H9 (cell line): ENCODE measurements around the gene POLDIP3. TPM values are rescaled to one million over a fixed set of nuclear protein-coding genes. Genes with fewer than 3 reads are reported as not detected.
A peak's percentile ranks its signal among the peaks of the same experiment; 100 is the strongest.

Experiments
- DNase-seq: peaks from one replicate; pipeline ENCODE4 v3.0.0-alpha.2; 2017
- H2AFZ ChIP-seq: one replicate; pipeline ENCODE4 v1.6.1; 2013; ENCODE audit warnings: mild to moderate bottlenecking, low read length, control low read depth, moderate library complexity
- H2AK5ac ChIP-seq: 2 replicates; pipeline ENCODE4 v1.6.1; 2013; ENCODE audit warnings: low read length, control low read depth, mixed read lengths; ENCODE audit not compliant: insufficient read length
- H2BK120ac ChIP-seq: one replicate; pipeline ENCODE4 v1.6.1; 2013; ENCODE audit warnings: low read depth, mild to moderate bottlenecking, low read length, control low read depth, inconsistent platforms; ENCODE audit not compliant: poor library complexity, severe bottlenecking
- H2BK12ac ChIP-seq: 2 replicates; pipeline ENCODE4 v1.6.1; 2013; ENCODE audit warnings: low read length, control low read depth, mixed read lengths, low read depth; ENCODE audit not compliant: insufficient read length
- H2BK15ac ChIP-seq: 2 replicates; pipeline ENCODE4 v1.6.1; 2013; ENCODE audit warnings: low read depth, low read length, control low read depth
- H2BK20ac ChIP-seq: one replicate; pipeline ENCODE4 v1.6.1; 2013; ENCODE audit warnings: low read depth, mild to moderate bottlenecking, low read length, control low read depth, inconsistent platforms; ENCODE audit not compliant: poor library complexity, severe bottlenecking
- H2BK5ac ChIP-seq: 2 replicates; pipeline ENCODE4 v1.6.1; 2013; ENCODE audit warnings: low read length, control low read depth, mixed read lengths; ENCODE audit not compliant: insufficient read length
- H3K14ac ChIP-seq: 2 replicates; pipeline ENCODE4 v1.6.1; 2013; ENCODE audit warnings: low read length, control low read depth; ENCODE audit not compliant: insufficient read depth
- H3K18ac ChIP-seq: 2 replicates; pipeline ENCODE4 v1.6.1; 2013; ENCODE audit warnings: low read depth, mild to moderate bottlenecking, mixed read lengths, low read length, control low read depth; ENCODE audit not compliant: insufficient read length
- H3K23ac ChIP-seq: 2 replicates; pipeline ENCODE4 v1.6.1; 2013; ENCODE audit warnings: low read length, control low read depth, mixed read lengths, low read depth; ENCODE audit not compliant: insufficient read length
- H3K23me2 ChIP-seq: 2 replicates; pipeline ENCODE4 v1.6.1; 2013; ENCODE audit warnings: low read depth, mild to moderate bottlenecking, mixed read lengths, low read length, control low read depth; ENCODE audit not compliant: insufficient read length, poor library complexity, severe bottlenecking
- H3K27ac ChIP-seq: 2 replicates; pipeline ENCODE4 v1.5.1; 2013; ENCODE audit warnings: low read length, control low read depth, mixed read lengths, low read depth; ENCODE audit not compliant: insufficient read length
- H3K27me3 ChIP-seq: 2 replicates; pipeline ENCODE4 v1.6.1; 2013; ENCODE audit warnings: low read length, control low read depth, inconsistent platforms; ENCODE audit not compliant: insufficient read depth
- H3K4ac ChIP-seq: 2 replicates; pipeline ENCODE4 v1.6.1; 2013; ENCODE audit warnings: low read depth, mild to moderate bottlenecking, control low read depth, inconsistent platforms, low read length, moderate library complexity
- H3K4me1 ChIP-seq: 2 replicates; pipeline ENCODE4 v1.6.1; 2013; ENCODE audit warnings: low read length, control low read depth, inconsistent platforms; ENCODE audit not compliant: insufficient read depth
- H3K4me2 ChIP-seq: 2 replicates; pipeline ENCODE4 v1.6.1; 2013; ENCODE audit warnings: low read length, control low read depth, mixed read lengths; ENCODE audit not compliant: insufficient read length, insufficient read depth
- H3K56ac ChIP-seq: 2 replicates; pipeline ENCODE4 v1.6.1; 2013; ENCODE audit warnings: low read depth, mild to moderate bottlenecking, mixed read lengths, low read length, control low read depth; ENCODE audit not compliant: insufficient read length
- H3K79me1 ChIP-seq: 2 replicates; pipeline ENCODE4 v1.6.1; 2013; ENCODE audit warnings: low read depth, mild to moderate bottlenecking, moderate library complexity, low read length, control low read depth, inconsistent platforms; ENCODE audit not compliant: insufficient read depth, poor library complexity, severe bottlenecking
- H3K79me2 ChIP-seq: 2 replicates; pipeline ENCODE4 v1.6.1; 2013; ENCODE audit warnings: low read length, control low read depth, inconsistent platforms; ENCODE audit not compliant: insufficient read depth
- H3K9ac ChIP-seq: 2 replicates; pipeline ENCODE4 v1.6.1; 2013; ENCODE audit warnings: low read length, control low read depth, mixed read lengths; ENCODE audit not compliant: insufficient read length; ENCODE audit errors: extremely low read depth
- H3K9me3 ChIP-seq: one replicate; pipeline ENCODE4 v1.6.1; 2013; ENCODE audit warnings: low read depth, low read length, inconsistent platforms; ENCODE audit not compliant: control insufficient read depth
- H3T11ph ChIP-seq: one replicate; pipeline ENCODE4 v1.6.1; 2013; ENCODE audit warnings: mild to moderate bottlenecking, low read length, control low read depth, inconsistent platforms
- H4K20me1 ChIP-seq: one replicate; pipeline ENCODE4 v1.6.1; 2013; ENCODE audit not compliant: control insufficient read depth, insufficient read length, insufficient read depth
- H4K5ac ChIP-seq: 2 replicates; pipeline ENCODE4 v1.6.1; 2013; ENCODE audit warnings: low read depth, mild to moderate bottlenecking, mixed read lengths, low read length, control low read depth; ENCODE audit not compliant: insufficient read length
- H4K8ac ChIP-seq: replicated peaks from 2 replicates; pipeline ENCODE4 v1.6.1; 2013; ENCODE audit warnings: low read length, control low read depth, mixed read lengths, low read depth; ENCODE audit not compliant: insufficient read length
- H4K91ac ChIP-seq: 2 replicates; pipeline ENCODE4 v1.6.1; 2013; ENCODE audit warnings: low read depth, mild to moderate bottlenecking, moderate library complexity, mixed read lengths, low read length, control low read depth; ENCODE audit not compliant: insufficient read length
- H3K27ac Mint-ChIP-seq, 3 experiments: 2 replicates in 2 of 3; 3 replicates in 1 of 3; pipeline ENCODE4 v1.8.0; 2020 to 2021; ENCODE audit warnings: mixed read lengths in 3 of 3, mild to moderate bottlenecking in 1 of 3, moderate library complexity in 1 of 3
- H3K27me3 Mint-ChIP-seq: 2 replicates; pipeline ENCODE4 v1.8.0; 2021; ENCODE audit warnings: low read depth, mild to moderate bottlenecking, moderate library complexity, mixed read lengths
- H3K36me3 Mint-ChIP-seq, 3 experiments: 2 replicates in 2 of 3; 3 replicates in 1 of 3; pipeline ENCODE4 v1.8.0; 2020 to 2021; ENCODE audit warnings: low read depth in 3 of 3, mixed read lengths in 3 of 3; ENCODE audit not compliant: insufficient read depth in 1 of 3
- H3K4me1 Mint-ChIP-seq, 2 experiments: 2 replicates each; pipeline ENCODE4 v1.8.0; 2020; ENCODE audit warnings: mixed read lengths in 2 of 2
- H3K4me3 Mint-ChIP-seq, 2 experiments: 2 replicates in 1 of 2; 3 replicates in 1 of 2; pipeline ENCODE4 v1.8.0; 2020 to 2021; ENCODE audit warnings: mild to moderate bottlenecking in 2 of 2, mixed read lengths in 2 of 2, moderate library complexity in 1 of 2
- H3K9me3 Mint-ChIP-seq, 2 experiments: 2 replicates in 1 of 2; 3 replicates in 1 of 2; pipeline ENCODE4 v1.8.0; 2020; ENCODE audit warnings: mild to moderate bottlenecking in 2 of 2, mixed read lengths in 2 of 2, moderate library complexity in 1 of 2
- WGBS: extraction: QIAGEN DNeasy Blood & Tissue Kit; methylation state at CpG from one replicate; pipeline ENCODE4 v1.1.7; 2013; ENCODE audit warnings: missing lambda C conversion rate, low lambda C conversion rate, mixed read lengths; ENCODE audit not compliant: insufficient read length; ENCODE audit errors: extremely low coverage; 5-methylcytosine and 5-hydroxymethylcytosine counted together
- total RNA-seq: library from RNA; stranded (reverse); gene quantifications from 2 replicates; pipeline ENCODE4 v1.2.1, GENCODE V29; 2021
- TF ChIP-seq, protein P1 (sequence below): fragments of 200-600 bp; sonication (generic); conservative IDR thresholded peaks from 3 replicates; pipeline ENCODE4 v1.8.0; 2021; ENCODE audit warnings: antibody characterized with exemption, mild to moderate bottlenecking

POLDIP3 gene
- total RNA-seq, 1 experiment from 2014 or later = 90.8 TPM

DNA sequence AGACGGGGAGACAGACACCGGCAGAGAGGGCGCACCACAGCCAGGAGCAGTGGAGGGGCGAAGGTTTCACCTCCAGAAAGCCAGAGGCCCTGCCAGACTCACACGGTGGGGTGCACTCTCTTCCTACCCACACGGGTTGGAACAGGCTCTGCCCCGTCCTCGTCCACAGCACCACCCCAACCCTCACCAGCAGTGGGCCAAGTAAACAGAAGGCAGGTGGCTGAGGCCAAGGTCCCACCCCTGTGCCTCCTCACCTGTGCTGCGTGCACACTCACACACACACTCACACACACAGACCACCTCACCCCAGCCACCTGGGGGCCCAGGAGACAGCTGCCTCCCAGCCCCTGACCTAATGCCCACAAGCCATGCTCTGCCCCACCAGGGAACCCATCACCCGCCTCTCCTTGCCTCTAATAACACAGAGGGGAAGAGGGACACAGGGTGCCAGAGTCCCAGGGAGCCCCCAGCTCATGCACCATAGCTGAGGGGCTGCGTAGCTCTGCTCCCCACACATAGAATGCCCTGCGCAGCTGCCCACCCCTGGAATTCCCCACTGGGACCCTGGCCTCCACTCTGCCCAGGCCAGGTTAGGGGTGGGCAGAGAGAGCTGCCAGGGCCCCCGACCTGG, 31.4 kb upstream of the POLDIP3 start:
- Histone ChIP-seq H2BK5ac (no peak overlapping the region), H3K23me2 (peaks cover 13% of the 10 kb centered on the region), H4K91ac (no peak overlapping the region), H4K5ac (no peak overlapping the region), H3T11ph (no peak overlapping the region), H3K9me3 (no peaks in the 10 kb centered on the region), H3K9ac (no peak overlapping the region), H3K14ac (no peak overlapping the region), H2AFZ (no peak overlapping the region), H3K18ac (no peak overlapping the region), H3K79me1 (peaks cover 7% of the 10 kb centered on the region), H4K20me1 (no peaks in the 10 kb centered on the region), H3K4ac (no peak overlapping the region), H2BK20ac (no peak overlapping the region), H3K27me3 (no peaks in the 10 kb centered on the region), H3K79me2 (no peaks in the 10 kb centered on the region; the same call in 1 of the 2 replicates), H4K8ac (no peak overlapping the region), H2BK120ac (no peak overlapping the region), H3K4me2 (no peak overlapping the region), H3K4me1 (peaks cover 7% of the 10 kb centered on the region; the same call in 1 of the 2 replicates), H3K23ac (no peak overlapping the region), H2BK15ac (no peak overlapping the region), H3K56ac (no peak overlapping the region), H3K27ac (no peak overlapping the region), H2AK5ac (no peak overlapping the region), H2BK12ac (no peak overlapping the region)
- Mint-ChIP-seq H3K27me3 (no peaks in the 10 kb centered on the region; the same call in 1 of the 2 replicates), H3K4me1 (peaks cover 33 to 54% of the 10 kb centered on the region in 2 experiments), H3K36me3 (no peaks in the 10 kb centered on the region), H3K27ac (peak overlapping the region; percentile 27 to 57 (median 39); a peak in 3 of 7 replicates), H3K9me3 (no peaks in the 10 kb centered on the region; a peak in 1 of 5 replicates), H3K4me3 (no peak overlapping the region)
- DNase-seq = no peak
- TF ChIP-seq, protein P1, sequence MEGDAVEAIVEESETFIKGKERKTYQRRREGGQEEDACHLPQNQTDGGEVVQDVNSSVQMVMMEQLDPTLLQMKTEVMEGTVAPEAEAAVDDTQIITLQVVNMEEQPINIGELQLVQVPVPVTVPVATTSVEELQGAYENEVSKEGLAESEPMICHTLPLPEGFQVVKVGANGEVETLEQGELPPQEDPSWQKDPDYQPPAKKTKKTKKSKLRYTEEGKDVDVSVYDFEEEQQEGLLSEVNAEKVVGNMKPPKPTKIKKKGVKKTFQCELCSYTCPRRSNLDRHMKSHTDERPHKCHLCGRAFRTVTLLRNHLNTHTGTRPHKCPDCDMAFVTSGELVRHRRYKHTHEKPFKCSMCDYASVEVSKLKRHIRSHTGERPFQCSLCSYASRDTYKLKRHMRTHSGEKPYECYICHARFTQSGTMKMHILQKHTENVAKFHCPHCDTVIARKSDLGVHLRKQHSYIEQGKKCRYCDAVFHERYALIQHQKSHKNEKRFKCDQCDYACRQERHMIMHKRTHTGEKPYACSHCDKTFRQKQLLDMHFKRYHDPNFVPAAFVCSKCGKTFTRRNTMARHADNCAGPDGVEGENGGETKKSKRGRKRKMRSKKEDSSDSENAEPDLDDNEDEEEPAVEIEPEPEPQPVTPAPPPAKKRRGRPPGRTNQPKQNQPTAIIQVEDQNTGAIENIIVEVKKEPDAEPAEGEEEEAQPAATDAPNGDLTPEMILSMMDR = no peak
- no CpG with 5 or more reads among the region's 13 CpGs for WGBS
